SIG-M5 treated with dmso at 0.1 percent for 504 hours (cell line): ENCODE data around the gene NANOG.
"Not testable (repeated sequence)": the region's sequence is repeated elsewhere in the genome, so short reads cannot be mapped to it uniquely, and the experiment has no call there.

Source experiments
- DNase-seq: peaks from one replicate; lab custom pipeline; 2025; ENCODE audit not compliant: unreplicated experiment; lab: John Stamatoyannopoulos, UW

Gene NANOG

DNA sequence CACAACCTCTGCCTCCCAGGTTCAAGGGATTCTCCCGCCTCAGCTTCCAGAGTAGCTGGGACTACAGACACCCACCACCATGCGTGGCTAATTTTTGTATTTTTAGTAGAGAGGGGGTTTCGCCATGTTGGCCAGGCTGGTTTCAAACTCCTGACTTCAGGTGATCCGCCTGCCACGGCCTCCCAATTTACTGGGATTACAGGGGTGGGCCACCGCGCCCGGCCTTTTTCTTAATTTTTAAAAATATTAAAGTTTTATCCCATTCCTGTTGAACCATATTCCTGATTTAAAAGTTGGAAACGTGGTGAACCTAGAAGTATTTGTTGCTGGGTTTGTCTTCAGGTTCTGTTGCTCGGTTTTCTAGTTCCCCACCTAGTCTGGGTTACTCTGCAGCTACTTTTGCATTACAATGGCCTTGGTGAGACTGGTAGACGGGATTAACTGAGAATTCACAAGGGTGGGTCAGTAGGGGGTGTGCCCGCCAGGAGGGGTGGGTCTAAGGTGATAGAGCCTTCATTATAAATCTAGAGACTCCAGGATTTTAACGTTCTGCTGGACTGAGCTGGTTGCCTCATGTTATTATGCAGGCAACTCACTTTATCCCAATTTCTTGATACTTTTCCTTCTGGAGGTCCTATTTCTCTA is at the start of gene NANOG:
Gene NANOG (plus strand): TSS at position 519 of the 645 bp plus-strand sequence. CDS start 213 bp downstream, outside the sequence.
- DNase-seq: not testable (repeated sequence)

DNA sequence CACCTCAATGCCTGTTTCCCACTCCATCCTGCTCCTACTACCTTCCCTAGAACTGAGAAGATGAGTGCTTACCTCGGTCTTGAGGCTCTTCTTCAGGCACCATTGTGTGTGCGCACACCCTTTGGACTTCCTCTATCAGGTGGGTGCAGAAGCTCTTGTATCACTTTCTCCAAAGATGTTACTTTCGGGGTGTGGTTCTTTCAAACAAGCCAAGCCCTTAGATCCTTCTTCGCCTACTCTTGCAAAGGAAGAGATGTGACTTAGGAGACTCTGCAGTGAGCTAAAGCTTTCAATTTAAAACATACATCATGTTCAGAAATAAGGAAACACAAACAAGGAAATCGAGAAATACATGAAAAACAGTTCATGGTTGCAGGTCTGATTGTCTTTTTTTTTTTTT is 42.0 kb upstream of the NANOG start, which contains the start of gene CLEC4C:
Gene CLEC4C (minus strand): TSS at position 130 of the 400 bp plus-strand sequence. CDS start 27 bp downstream, at position 103.
- peak; percentile 19 for DNase-seq

DNA sequence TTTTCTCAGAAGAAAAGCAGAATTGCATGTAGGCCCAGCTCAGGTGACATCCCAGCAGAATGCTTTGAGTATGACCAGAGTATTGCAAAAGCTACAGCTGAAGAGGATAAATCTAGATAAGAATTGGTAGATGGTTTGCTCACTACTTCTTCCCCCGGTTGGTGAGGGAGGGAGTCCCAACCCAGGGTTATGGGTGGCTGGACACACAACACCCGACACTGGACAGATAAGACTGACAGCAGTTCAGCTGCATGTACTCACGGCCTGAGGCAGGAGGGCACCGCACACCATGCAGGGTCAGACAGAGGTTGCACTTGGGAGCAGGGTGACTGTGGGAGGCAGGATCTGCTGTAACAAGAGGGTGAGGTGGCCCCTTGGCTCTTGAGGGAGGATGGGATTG is 40.4 kb upstream of the NANOG start:
- no peak for DNase-seq

DNA sequence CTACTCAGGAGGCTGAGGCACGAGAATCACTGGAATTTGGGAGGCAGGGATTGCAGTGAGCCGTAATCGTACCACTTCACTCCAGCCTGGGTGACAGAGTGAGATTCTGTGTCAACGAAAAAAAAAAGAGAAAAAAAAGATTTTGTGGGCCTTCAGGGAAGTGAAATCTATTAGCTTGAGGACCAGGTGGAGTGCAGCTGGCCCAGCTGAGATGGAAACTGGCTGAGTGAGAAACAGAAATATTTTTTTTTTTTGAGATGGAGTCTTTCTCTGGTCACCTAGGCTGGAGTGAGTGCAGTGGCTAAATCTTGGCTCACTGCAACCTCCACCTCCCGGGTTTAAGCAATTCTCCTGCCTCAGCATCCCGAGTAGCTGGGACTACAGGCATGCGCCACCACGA is 39.8 kb upstream of the NANOG start:
- no peak for DNase-seq

DNA sequence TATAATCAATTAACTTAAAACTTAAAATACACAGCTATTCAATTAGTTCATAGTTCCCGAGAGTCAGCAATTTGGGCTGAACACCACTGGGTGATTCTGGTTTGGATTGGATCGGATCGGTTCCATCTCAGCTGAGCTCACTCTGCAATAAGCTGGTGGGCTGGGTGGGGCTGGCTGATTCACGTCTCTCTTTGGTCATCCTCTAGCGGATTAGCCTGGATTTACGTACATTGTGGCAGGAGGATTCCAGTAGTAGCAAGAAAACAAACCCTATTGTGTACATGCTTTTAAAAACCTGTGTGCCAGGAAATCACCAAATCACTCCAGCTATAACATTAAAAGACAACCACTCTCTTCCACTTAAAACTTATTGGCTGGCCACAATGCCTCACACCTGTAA is 38.9 kb upstream of the NANOG start:
- DNase-seq: no peak

DNA sequence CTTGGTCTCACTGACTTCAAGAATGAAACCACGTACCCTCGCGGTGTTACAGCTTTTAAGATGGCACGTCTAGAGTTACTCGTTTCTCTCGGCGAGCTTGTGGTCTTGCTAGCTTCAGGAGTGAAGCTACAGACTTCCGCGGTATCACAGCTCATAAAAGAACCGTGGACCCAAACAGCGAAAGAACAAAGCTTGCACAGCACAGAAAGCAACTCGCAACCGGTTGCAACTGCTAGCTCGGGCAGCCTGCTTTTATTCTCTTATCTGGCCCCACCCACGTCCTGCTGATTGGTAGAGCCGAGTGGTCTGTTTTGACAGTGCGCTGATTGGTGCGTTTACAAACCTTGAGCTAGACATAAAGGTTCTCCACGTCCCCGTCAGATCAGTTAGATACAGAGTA is 37.8 kb upstream of the NANOG start:
- DNase-seq: no peak

DNA sequence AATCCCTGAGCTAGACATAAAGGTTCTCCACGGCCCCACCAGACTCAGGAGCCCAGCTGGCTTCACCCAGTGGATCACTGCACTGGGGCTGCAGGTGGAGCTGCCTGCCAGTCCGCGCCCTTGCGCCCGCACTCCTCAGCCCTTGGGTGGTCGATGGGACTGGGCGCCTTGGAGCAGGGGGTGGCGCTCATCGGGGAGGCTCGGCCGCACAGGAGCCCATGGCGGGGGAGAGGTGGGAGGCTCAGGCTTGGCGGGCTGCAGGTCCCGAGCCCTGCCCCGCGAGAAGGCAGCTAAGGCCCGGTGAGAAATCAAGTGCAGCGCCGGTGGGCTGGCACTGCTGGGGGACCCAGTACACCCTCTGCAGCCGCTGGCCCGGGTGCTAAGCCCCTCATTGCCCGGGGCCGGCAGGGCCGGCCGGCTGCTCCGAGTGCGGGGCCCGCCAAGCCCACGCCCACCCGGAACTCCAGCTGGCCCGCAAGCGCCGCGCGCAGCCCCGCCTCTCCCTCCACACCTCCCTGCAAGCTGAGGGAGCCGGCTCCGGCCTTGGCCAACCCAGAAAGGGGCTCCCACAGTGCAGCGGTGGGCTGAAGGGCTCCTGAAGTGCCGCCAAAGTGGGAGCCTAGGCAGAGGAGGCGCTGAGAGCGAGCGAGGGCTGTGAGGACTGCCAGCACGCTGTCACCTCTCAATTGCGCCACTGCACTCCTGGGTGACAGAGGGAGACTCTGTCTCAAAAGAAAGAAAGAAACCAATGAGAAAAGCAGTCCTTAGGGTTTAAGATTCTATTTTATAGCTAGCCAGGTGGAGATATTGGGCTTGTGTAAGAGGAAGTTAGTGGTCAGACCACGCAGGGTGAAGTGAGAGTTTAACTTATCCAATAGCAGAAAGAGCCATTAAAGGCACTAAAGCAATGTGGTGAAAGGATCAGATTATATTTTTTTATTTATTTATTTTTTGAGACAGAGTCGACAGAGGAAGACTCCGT is 37.0 kb upstream of the NANOG start:
- peak; percentile 55 for DNase-seq

DNA sequence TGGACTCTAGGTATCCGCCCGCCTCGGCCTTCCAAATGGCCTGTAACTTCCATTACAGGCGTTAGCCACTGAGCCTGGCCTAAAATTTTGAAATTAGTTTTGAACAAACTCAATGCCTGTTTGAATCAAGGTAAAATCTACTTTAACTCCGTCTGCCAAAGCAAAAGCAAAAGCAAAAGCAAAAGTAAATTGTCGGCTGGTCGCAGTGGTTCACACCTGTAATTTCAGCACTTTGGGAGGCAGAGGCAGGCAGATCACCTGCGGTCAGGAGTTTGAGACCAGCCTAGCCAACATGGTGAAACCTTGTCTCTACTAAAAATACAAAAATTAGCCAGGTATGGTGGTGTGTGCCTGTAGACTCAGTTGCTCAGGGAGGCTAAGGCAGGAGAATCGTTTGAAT is 33.5 kb upstream of the NANOG start:
- not testable (repeated sequence) for DNase-seq

DNA sequence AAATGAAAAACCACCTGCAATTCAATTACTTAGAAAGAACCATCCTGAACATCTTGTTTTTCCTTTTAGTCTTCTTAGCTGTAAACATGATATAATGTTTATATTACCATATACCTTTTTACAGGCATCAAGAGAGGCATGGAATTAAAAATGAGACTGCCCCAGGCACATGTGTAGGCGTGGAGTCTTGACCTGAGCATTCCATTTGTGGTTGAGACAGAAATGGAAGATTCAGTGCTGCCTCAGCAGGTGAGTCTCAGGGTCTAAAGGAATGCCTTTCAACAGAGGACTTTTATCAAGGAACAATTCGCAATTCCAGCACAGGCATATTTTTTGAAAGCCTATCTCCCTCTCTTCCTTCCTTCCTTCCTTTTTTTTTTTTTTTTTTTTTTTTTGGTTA is 32.2 kb upstream of the NANOG start:
- DNase-seq: no peak

DNA sequence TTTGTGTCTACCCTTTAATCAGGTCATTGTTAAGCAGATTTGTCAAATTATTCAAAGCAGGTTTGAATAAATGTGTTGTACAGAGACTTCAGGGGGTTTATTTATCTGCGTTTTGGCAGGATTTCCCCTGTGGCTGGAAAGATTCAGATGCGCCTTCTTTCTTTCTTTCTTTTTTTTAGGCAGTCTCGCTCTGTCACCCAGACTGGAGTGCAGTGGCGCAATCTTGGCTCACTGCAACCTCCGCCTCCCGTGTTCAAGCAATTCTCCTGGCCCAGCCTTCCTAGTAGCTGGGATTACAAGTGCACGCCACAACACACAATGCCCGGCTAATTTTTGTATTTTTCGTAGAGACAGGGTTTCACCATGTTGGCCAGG is 30.4 kb upstream of the NANOG start:
- no peak for DNase-seq

DNA sequence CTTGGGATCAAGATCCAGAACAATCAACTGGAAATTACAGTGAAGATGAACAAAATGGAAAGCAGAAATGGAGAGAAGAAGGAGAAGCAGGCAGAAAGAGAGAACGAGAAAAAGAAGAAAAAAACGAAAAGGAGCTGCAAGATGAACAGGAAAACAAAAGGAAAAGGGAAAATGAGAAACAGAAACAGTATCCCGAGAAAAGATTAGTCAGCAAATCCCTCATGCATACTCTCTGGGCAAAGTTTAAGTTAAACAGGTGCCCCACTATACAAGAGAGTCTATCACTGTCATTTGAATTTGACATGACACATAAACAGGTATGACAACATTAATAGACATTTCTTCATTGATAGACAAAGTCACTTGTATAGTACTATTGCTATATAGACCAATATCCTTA is 19.2 kb upstream of the NANOG start:
- no peak for DNase-seq

DNA sequence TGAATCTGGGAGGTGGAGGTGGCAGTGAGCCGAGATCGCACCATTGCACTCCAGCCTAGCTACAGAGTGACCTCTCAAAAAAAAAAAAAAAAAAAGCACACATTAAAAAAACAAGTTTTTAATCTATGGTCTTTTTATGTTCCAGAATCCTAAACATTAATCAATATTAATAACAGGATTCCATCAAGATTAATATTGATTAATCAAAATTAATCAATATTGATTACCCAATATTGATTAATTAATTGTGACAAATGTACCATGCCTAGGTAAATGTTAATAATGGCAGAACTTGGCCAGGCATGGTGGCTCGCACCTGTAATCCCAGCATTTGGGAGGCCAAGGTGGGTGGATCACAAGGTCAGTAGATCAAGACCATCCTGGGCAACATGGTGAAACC is 7.9 kb upstream of the NANOG start:
- no peak for DNase-seq

DNA sequence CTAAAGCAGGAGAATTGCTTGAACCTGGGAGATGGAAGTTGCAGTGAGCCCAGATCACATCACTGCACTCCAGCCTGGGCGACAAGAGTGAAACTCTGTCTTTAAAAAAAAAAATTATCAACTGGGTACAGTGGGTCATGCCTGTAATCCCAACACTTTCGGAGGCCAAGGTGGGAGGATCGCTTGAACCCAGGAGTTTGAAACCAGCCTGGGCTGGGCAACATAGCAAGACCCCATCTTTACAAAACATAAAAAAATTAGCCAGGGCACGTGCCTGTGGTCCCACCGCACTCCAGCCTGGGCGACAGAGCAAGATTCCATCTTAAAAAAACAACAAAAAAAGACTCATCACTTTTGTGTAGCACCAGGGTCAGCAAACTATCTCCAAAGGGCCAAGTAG is 7.1 kb upstream of the NANOG start:
- DNase-seq: no peak

DNA sequence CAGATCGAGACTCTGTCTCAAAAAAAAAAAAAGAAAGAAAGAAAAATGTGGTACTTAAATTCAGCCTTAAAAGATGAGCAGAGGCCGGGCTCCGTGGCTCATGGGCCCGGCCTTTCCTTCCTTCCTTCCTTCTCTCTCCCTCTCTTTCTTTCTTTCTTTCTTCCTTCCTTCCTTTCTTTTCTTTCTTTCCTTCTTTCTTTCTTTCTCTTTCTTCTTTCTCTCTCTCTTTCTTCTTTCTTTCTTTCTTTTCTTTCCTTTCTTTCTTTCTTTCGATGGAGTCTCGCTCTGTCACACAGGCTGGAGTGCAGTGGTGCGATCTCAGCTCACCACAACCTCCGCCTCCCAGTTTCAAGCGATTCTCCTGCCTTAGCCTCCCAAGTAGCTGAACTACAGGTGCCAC is 5.8 kb upstream of the NANOG start:
- DNase-seq: not testable (repeated sequence)

DNA sequence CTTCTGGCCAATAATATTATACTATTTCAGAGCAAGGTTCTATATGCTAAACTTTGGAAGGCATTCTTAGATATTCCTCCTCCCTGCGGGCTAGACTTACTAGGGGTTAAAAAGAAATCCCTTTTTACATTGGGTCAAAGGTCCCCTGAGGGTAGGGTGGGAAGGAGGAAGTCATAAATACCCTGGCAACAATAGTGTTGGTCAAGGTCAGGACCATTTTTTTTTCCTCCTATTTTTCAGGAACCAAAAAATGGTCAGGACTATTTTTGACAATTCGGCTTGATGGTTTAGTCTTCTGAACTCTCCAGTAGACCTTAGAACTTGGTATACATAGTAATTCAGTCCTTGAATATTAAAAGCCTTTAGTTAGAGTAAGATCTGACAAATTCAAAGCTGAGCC is 4.5 kb upstream of the NANOG start:
- DNase-seq: no peak

DNA sequence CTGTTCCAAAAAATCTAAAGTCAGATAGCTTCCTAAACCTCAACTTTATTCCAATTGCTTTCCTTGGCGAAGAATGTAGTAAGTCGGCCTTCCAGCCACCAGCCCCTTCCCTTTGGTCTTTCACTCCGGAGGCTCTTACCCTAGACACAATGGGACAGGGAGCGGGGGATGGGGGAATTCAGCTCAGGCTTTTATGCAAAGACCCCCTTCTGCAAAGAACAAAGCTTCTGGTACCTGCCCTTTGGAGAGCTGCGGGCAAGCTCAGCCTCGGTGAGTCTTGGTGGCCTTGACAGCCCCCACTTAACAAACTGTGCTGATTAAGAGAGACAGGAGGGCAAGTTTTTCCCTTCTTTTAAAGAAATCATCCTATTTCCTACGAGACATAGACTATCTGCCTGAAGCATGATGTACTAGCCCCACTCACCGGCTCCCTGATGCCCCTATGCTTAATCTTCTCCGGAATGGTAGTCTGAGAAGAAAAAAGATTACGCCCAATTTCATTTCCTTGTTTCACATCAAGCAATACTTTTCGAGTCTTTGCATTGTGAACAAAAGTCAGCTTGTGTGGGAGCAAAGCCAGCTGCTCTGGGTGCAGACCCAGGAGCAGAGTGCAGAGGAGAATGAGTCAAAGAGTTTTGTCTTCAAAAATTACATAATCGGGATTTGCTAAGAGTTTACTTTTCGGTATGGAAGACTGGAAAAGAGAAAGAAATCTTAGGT is 1.5 kb upstream of the NANOG start:
- peak; percentile 70 for DNase-seq

DNA sequence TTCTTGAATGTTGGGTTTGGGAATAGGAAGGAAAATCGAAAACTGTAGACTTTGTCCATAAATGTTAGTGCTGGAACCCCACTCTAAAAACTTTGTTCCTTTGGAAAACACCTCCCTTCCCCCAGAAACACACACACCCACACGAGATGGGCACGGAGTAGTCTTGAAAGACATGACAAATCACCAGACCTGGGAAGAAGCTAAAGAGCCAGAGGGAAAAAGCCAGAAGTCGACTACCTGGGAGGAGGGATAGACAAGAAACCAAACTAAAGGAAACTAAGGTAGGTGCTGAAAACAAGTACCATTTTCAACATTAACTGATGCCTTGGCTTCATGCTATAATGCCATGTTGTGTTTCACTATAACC is 925 bp upstream of the NANOG start:
- DNase-seq: no peak

DNA sequence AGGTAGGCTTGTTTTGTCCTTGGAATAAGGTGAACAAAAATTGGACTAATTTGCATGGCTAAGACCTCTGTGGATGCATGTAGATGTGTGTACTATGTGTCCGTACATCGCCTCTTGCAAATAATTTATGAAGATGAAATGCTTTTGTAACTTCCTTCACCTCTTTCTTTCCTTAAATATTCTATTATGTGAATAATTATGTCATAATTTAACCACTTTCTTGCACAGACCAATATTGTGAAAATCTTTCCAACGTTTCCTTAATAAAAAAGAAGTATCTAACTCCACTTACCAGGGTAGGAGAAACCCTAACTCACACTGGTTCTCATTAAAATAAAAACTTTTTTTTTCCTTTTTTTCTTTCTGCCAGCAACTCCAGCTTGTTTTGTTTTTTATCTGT is 4.0 kb downstream of the NANOG start:
- DNase-seq: peak; percentile 37

DNA sequence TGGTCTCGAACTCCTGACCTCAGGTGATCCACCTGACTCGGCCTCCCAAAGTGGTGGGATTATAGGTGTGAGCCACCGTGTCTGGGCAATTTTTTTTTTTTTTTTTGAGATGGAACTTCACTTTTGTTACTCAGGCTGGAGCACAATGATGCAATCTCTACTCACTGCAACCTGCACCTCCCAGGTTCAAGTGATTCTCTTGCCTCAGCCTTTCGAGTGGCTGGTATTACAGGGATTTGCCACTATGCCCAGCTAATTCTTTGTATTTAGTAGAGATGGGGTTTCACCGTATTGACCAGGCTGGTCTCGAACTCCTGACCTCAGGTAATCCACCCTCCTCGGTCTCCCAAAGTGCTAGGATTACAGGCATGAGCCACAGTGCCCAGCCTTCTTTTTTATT is 8.1 kb downstream of the NANOG start:
- not testable (repeated sequence) for DNase-seq

DNA sequence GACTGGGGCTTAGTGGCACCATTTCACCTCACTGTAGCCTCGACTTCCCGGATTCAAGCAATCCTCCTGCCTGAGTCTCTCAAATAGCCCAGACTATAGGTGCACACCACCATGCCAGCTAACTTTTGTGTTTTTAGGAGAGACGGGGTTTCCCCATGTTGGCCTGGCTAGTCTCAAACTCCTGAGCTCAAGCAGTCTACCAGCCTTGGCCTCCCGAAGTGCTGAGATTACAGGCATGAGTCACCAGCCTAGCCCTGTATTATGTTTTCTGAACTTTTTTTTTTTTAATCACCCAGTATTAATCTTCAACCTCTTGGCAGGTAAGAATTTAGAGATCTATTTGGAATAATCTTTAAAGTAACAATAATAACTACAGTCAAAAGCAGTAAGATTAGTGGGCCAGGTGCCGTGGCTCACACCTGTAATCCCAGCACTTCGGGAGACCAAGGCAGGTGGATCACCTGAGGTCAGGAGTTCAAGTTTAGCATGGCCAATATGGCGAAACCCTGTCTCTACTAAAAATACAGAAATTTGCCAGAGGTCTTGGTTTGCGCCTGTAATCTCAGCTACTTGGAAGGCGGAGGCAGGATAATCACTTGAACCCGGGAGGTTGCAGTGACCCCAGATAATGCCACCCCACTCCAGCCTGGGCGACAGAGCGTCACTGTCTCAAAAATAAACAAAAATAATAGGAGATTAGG is 8.6 kb downstream of the NANOG start:
- no peak for DNase-seq

DNA sequence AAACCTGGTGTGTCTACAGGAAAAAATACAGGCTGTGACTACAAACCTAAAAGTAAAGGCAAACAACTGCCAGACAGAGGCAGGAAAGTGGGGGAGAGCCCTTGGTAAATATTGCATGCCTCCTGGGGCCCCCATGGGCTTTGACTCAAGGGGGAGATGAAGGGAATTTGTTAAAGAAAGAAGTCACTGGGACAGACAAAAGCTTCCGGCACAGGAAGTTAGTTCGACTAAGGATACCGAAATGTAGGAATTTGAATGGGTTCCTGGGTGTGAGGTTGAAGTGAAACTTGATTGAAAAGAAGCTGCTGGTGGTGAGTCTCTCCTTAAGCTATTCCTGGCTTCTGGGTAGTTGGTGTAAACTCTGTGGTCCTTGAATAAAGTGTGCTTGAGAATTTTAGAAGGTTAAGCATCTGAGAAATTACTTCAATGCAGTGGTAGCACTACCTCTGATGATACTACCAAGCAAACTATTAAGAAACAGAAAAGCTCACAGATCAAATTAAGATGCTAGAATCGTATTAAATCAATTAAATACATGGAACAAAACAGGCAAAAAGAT is 9.6 kb downstream of the NANOG start:
- not testable (repeated sequence) for DNase-seq
